Stimulated activated CD4-positive, alpha-beta T cell treated with anti-CD3 and anti-CD28 coated beads, Interleukin-1b, Interleukin-23, amount 100 ng/mL, for 4 hours (primary cell): ENCODE measurements around the gene ENO1.
"Not testable (repeated sequence)": the region's sequence is repeated elsewhere in the genome, so short reads cannot be mapped to it uniquely, and the experiment has no call there.

Source experiments
- DNase-seq, 2 donors: peaks; one replicate each; pipeline ENCODE4 v3.0.0-alpha.2; 2020; ENCODE audit warnings: low read depth in 2 of 2

Gene ENO1

GRCh38 chr1:8878448-8878697 lies at the start of gene ENO1:
TSS of gene ENO1 (minus strand) at chr1:8878686. CDS start at chr1:8874908, 3,778 bp downstream.
- DNase-seq: no peak

- no peak for DNase-seq
Measured at GRCh38 chr1:8926707-8927694, 48.5 kb upstream of the ENO1 start.

DNA sequence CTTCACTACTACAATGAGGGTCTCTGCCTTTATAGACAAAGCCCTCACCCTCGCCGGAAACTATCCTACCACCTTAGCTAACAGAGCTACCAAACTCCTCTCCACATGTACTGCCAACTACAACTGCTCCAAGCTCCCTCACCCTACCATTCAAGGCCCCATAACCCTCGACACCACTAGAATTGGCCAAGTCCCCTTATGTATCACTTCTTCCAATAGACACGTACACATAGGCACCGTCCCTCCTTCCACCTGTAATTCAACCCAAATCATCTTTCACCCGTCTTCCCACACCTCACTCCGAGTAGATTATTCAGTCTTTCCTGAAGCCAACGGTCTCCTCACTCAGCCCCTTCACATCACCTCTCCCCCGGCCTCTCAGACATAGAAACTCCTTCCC lies 47.5 kb upstream of the ENO1 start:
- DNase-seq: no peak

- no peak for DNase-seq
Measured at GRCh38 chr1:8925406-8925805, 46.9 kb upstream of the ENO1 start.

DNA sequence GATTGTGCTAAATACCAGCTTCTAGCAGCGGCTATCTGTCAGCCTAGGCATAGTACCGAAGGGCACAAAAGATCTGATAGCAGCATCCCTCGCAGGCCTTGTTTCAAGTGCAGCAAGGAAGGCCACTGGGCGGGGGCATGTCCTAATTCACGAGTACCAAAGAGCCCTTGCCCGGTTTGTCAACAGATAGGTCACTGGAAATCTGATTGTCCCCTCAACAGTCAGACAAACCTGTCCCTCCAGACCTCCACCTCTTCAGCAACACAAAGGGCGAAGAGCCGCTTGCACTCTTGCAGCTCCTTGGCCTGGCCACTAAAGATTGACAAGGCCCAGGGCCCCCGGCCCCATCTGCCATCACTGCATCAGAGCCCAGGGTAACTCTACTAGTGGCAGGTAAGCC lies 44.5 kb upstream of the ENO1 start:
- DNase-seq: no peak

DNA sequence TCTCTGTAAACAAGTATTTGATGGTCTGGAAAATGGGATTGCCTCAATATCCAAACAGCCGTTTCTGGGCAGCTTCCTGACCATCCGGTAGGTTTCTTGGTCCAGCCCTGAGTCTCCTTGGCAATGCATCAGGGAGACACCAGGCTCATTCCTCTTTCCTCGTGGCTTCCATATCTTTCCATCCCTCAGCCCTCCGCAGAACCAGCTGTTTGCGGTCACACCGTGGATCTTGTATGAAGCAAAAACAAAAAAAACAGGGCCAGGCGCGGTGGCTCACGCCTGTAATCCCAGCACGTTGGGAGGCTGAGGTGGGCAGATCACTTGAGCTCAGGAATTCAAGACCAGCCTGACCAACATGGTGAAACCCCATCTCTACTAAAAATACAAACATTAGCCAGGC lies 39.0 kb upstream of the ENO1 start:
- DNase-seq: not testable (repeated sequence)

DNA sequence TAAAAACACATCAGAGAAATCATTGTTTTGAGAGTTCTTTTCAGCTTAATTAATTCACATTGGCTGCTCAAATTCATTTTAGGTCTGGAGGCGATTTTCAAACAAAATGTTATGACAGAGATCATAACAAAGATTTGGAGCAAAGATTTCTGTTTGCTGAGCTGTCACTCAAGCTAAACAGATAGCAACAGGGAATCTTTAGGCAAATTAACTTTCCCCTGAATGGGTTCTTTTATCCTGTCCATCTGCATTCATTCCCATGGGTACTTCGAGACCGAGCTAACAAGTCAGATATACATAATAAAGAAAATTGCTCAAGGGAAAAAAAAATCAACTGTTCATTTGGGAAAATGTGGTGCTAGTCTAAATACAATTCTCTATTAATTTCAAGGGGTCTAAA lies 37.0 kb upstream of the ENO1 start:
- DNase-seq: no peak

DNA sequence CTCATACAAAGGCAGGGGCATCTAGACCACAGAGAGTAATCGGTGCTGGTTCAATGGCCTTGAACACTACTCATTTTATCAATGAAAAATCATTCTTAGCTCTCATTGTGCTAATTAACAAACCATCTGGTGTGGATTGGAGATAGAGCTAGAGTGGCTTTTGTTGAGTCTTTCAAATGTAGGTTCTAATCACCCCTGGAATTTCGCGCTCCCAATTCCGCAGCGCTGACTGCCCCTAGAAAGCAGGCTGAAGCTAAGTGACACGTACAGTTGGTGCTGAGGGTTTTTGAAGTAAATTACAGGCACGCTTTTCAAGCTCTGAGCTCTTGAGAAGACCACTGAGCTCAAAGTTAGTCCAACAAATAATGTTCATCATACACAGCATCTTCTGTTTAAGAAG lies 36.0 kb upstream of the ENO1 start:
- no peak for DNase-seq

DNA sequence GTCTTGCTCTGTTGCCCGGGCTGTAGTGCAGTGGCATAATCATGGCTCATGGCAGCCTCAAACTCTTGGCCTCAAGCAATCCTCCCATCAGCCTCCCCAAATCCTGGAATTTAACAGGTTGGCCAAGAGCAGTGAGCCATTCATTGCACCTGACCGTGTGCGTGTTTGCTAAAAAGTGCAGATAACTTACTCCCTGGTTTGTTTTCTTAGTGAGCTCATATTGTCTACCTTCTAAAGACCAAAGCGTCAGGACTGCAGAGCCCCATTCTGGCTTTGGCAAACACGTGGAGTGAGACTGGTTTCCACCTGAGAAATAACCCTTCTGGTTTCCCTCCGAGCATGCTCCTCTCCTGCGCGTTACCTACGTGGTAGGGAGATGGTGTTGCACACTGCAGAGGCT lies 35.0 kb upstream of the ENO1 start:
- no peak for DNase-seq

DNA sequence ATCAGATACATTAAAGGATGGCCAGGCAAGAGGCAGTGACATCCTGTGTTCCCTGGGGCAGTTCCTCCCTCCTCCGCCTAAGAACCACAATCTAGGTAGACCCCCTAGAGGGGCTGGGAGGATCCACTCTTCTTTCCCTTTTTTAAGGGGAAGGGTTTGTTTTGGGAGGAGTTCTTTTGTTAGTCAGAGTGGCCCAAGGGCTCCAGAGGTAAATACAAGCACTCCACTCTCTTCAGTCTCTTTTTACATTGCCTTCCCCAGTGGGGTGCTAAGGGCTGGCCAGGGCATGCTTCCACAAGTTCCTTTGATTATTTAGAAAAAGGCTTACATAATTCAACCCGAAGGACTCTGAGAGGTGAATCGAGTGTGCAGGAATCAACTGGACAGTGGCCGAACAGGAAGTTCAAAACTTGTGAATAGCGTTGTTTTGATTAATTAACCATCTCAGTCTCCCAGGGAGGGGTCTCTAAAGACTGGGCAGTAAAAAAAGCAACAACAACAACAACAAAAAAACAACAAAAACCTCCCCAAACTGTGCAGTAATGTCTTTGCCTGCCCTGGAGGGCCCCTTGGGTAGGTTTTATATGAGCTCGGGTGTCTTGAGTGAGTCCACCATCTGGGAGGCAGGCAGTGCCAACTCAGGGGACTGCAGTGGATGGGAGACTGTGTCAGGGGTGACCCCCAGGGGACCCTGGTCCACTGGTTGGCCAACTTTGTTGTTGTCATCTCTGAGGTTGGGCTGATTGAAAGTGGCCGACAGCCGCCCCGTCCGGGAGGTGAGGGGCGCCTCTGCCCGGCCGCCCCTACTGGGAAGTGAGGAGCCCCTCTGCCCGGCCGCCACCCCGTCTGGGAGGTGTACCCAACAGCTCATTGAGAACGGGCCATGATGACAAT lies 33.2 kb upstream of the ENO1 start:
- DNase-seq: no peak

DNA sequence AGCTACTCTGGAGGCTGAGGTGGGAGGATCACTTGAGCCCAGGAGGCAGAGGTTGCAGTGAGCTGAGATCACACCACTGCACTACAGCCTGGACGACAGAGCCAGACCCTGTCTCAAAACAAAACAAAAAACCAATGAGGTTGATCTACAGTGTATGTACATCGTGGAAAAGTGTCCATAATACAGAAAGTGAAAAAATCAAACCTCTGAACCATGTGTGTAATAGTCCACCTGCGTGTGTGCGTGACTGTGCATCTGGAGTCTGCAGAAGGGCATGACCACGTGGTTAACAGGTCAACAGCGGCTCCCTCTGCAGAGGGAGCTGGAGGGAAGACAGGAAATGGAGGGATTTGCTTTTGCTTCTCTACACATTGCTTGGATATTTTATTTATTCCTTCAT lies 32.4 kb upstream of the ENO1 start:
- no peak for DNase-seq

DNA sequence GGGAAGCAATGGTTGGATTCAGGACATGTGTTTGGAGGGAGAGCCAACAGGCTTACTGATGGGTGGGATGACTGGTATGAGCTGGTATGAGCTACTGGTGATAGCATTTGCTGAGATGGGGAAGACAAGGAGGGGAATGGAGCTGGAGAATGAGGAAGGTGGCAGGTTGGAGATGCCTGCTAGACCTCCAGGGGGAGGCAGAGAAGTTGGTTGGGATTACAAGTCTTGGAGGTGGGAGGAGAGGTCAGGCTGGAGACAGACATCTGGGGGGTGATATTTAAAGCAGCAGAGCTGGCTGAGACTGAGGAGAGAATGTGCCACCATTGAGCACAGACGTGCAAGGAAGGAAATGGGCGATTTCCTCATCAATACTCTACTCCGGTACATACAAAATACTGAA lies 31.8 kb upstream of the ENO1 start:
- no peak for DNase-seq

GRCh38 chr1:8908388-8909151 lies 30.1 kb upstream of the ENO1 start:
- no peak for DNase-seq

DNA sequence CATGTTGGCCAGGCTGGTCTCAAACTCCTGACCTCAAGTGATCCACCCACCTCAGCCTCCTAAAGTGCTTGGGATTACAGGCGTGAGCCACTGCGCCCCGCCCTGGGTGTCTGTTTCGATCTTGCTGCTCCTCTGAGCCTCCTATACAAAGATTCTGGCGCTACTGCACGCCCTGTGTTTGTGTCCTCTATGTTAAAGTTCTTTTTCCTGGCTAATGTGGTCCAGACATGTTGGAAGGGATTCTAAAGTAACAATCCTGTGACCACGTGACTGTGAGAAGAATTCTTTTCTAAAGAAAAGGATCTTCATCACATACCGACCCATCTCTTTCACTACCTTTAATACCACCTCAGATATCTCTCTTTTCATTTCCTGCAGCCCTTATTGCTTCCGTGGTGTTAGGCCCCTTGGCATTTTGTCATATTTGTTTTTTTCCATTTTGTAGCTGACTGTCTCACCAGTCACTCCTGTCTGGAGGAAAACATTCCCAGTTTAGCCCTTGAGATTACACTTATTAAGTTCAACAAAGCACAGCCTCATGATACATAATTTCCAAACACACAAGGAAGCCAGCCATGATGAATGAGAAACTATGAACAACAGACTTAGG lies 27.2 kb upstream of the ENO1 start:
- DNase-seq: no peak

GRCh38 chr1:8903908-8904650 lies 25.6 kb upstream of the ENO1 start:
- DNase-seq: no peak

DNA sequence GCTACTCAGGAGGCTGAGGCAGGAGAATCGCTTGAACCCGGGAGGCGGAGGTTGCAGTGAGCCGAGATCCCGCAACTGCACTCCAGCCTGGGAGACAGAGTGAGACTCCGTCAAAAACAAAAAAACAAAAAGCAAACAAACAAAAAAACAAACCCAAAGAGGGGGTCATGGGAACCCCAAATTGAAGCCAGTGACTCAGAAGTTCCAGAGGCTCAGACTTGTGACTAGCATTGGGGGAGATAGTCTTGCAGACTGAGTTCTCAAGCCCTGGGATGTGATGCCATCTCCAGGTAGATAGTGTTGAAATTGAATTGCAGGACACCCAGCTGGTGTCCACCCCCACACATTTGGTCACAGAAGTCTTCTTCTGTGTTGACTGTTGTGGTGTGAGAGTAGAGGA lies 24.9 kb upstream of the ENO1 start:
- no peak for DNase-seq

GRCh38 chr1:8902765-8903164 lies 24.3 kb upstream of the ENO1 start:
- no peak for DNase-seq

DNA sequence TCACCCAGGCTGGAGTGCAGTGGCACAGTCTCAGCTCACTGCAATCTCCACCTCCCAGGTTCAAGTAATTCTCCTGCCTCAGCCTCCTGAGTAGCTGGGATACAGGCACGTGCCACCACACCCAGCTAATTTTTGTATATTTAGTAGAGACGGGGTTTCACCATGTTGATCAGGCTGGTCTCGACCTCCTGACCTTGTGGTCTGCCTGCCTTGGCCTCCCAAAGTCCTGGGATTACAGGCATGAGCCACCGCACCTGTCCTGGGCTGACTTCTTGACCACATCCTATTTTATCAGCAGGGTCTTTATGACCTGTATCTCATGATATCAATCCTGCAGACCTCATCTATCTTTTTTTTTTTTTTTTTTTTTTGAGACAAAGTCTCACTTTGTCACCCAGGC lies 22.2 kb upstream of the ENO1 start:
- not testable (repeated sequence) for DNase-seq

- no peak for DNase-seq
Measured at GRCh38 chr1:8899046-8899445, 20.6 kb upstream of the ENO1 start.

DNA sequence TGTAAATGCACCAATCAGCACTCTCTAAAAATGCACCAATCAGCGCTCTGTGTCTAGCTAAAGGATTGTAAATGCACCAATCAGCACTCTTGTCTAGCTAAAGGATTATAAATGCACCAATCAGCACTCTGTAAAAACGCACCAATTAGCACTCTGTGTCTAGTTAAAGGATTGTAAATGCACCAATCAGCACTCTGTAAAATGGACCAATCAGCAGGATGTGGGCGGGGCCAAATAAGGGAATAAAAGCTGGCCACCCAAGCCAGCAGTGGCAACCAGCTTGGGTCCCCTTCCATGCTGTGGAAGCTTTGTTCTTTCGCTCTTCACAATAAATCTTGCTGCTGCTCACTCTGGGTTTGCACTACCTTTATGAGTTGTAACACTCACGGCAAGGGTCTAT lies 19.9 kb upstream of the ENO1 start:
- not testable (repeated sequence) for DNase-seq

- not testable (repeated sequence) for DNase-seq
Measured at GRCh38 chr1:8897505-8897904, 19.0 kb upstream of the ENO1 start.
